GM12878 (cell line): Measurements from ENCODE around the gene DHX29.

Source experiments
- BCL11A ChIP-seq: IDR thresholded peaks from 2 replicates; pipeline ENCODE4 v1.6.1; 2011; ENCODE audit warnings: low read depth, low read length
- BMI1 ChIP-seq: fragments of 450-650 bp; IDR thresholded peaks from 2 replicates; pipeline ENCODE4 v1.6.1; 2016; ENCODE audit warnings: mild to moderate bottlenecking, moderate library complexity, borderline replicate concordance
- CHD2 ChIP-seq: IDR thresholded peaks from 2 replicates; pipeline ENCODE4 v1.6.1; 2011; ENCODE audit warnings: low read depth, low read length, improper control_type of control experiment, borderline replicate concordance
- CTCF ChIP-seq, 3 experiments: IDR thresholded peaks in 2 of 3; conservative IDR thresholded peaks in 1 of 3; 2 replicates each; pipeline ENCODE4 v1.5.1; 2011; ENCODE audit warnings: low read depth in 3 of 3, low read length in 3 of 3, mild to moderate bottlenecking in 3 of 3, control low read depth in 2 of 3, moderate library complexity in 2 of 3, inconsistent platforms in 1 of 3, mixed read lengths in 1 of 3; ENCODE audit not compliant: control insufficient read depth in 2 of 3, insufficient read depth in 1 of 3; ENCODE audit errors: extremely low read depth in 1 of 3
- HDGF ChIP-seq: fragments of 450-650 bp; IDR thresholded peaks from 2 replicates; pipeline ENCODE4 v1.6.1; 2016; ENCODE audit warnings: antibody characterized with exemption
- POLR2A ChIP-seq: IDR thresholded peaks from 2 replicates; pipeline ENCODE4 v1.6.1; 2011; ENCODE audit warnings: low read depth, mild to moderate bottlenecking, low read length
- POLR2AphosphoS2 ChIP-seq: IDR thresholded peaks from 2 replicates; pipeline ENCODE4 v1.6.1; 2011; ENCODE audit warnings: low read depth, mild to moderate bottlenecking, low read length, improper control_type of control experiment, moderate library complexity
- RAD21 ChIP-seq: IDR thresholded peaks from 2 replicates; pipeline ENCODE4 v1.6.1; 2011; ENCODE audit warnings: mild to moderate bottlenecking, low read depth, low read length, moderate library complexity; ENCODE audit not compliant: insufficient read depth
- RFX5 ChIP-seq: IDR thresholded peaks from 2 replicates; pipeline ENCODE4 v1.6.1; 2011; ENCODE audit warnings: low read depth, low read length, improper control_type of control experiment
- TF ChIP-seq, protein P1 (sequence below): IDR thresholded peaks from 2 replicates; pipeline ENCODE4 v1.6.1; 2011; ENCODE audit warnings: low read depth, mild to moderate bottlenecking, low read length, moderate library complexity, borderline replicate concordance; ENCODE audit errors: extremely low read depth

- TF ChIP-seq RFX5 (no peak), BMI1 (no peak), CHD2 (no peak), POLR2A (no peak), HDGF (no peak), BCL11A (no peak), POLR2AphosphoS2 (no peak), CTCF (IDR thresholded peaks at IDR 0.05 in 2 of 3, conservative IDR thresholded peaks at IDR 0.05 in 1 of 3; ENCODE audit: control insufficient read depth in 2 of 3, extremely low read depth in 1 of 3, insufficient read depth in 1 of 3, low read depth in 3 of 3, low read length in 3 of 3) (no peak), RAD21 (no peak)
- TF ChIP-seq, protein P1, sequence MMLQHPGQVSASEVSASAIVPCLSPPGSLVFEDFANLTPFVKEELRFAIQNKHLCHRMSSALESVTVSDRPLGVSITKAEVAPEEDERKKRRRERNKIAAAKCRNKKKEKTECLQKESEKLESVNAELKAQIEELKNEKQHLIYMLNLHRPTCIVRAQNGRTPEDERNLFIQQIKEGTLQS, result no peak
Measured at GRCh38 chr5:55333811-55334210, 26.3 kb upstream of the DHX29 start.
